Tibial nerve (tissue), 4 donors: ENCODE measurements around the gene PLEKHA3. TPM values are rescaled to one million over a fixed set of nuclear protein-coding genes. Genes with fewer than 3 reads are reported as not detected.

Source experiments
- DNase-seq, 2 donors: peaks; one replicate each; pipeline ENCODE4 v3.0.0-alpha.2; 2019; ENCODE audit warnings: low spot score in 2 of 2
- H3K27ac ChIP-seq, 4 donors: fragments of 200-600 bp; sonication (generic) in 3 of 4; one replicate each; pipeline ENCODE4 v1.5.1; 2017 to 2019; ENCODE audit warnings: mild to moderate bottlenecking in 1 of 4
- H3K27me3 ChIP-seq, 2 donors: fragments of 200-600 bp; sonication (generic) in 1 of 2; one replicate each; pipeline versions ENCODE4 v1.5.1 to v1.6.0; 2017 to 2019
- H3K36me3 ChIP-seq, 3 donors: fragments of 200-600 bp; sonication (generic); one replicate each; pipeline ENCODE4 v1.5.1; 2018 to 2019
- H3K4me1 ChIP-seq, 4 donors: fragments of 200-600 bp; sonication (generic) in 3 of 4; one replicate each; pipeline ENCODE4 v1.5.1; 2017 to 2019
- H3K4me3 ChIP-seq, 4 donors: fragments of 200-600 bp; sonication (generic) in 3 of 4; one replicate each; pipeline ENCODE4 v1.5.1; 2017 to 2019; ENCODE audit warnings: mild to moderate bottlenecking in 1 of 4, moderate library complexity in 1 of 4
- H3K9me3 ChIP-seq, 4 donors: fragments of 200-600 bp; sonication (generic) in 3 of 4; one replicate each; pipeline ENCODE4 v1.5.1; 2017 to 2019
- CTCF ChIP-seq, 5 experiments: fragments of 200-600 bp in 3 of 5; fragments of 450-650 bp in 2 of 5; sonication (generic) in 3 of 5; IDR thresholded peaks; one replicate each; pipeline ENCODE4 v1.5.1; 2016 to 2019; ENCODE audit warnings: antibody characterized with exemption in 5 of 5, mild to moderate bottlenecking in 3 of 5, moderate library complexity in 2 of 5
- EP300 ChIP-seq, 2 donors: sonication (generic); formaldehyde crosslinking; IDR thresholded peaks; one replicate each; pipeline ENCODE4 v1.6.1; 2017; ENCODE audit warnings: antibody characterized with exemption in 2 of 2, mild to moderate bottlenecking in 1 of 2
- POLR2A ChIP-seq, 2 donors: fragments of 450-650 bp; IDR thresholded peaks; one replicate each; pipeline ENCODE4 v1.6.1; 2017; ENCODE audit warnings: antibody characterized with exemption in 2 of 2, mild to moderate bottlenecking in 2 of 2, moderate library complexity in 2 of 2
- WGBS, 2 donors: methylation state at CpG; one replicate each; pipeline ENCODE4 v1.1.5; 2018; 5-methylcytosine and 5-hydroxymethylcytosine counted together
- total RNA-seq, 4 donors: library from RNA; depleted of rRNA; stranded (reverse); fragments of >200 nt; gene quantifications; one replicate each; pipeline ENCODE4 v1.1.0, GENCODE V29; 2016

PLEKHA3 gene
- total RNA-seq, 4 donors from 2014 or later: 7.2 to 14.4 (median 10.4) TPM

GRCh38 chr2:178473373-178473772 is 6.9 kb upstream of the PLEKHA3 start:
- TF ChIP-seq POLR2A (IDR thresholded peaks at IDR 0.05): no peak
- TF ChIP-seq EP300 (IDR thresholded peaks at IDR 0.05): no peak
- no peak for TF ChIP-seq CTCF (IDR thresholded peaks at IDR 0.05)
- Histone ChIP-seq H3K27ac (peak overlapping the region in 1 of 4 donors; percentile 12), H3K27me3 (no peaks in the 10 kb centered on the region), H3K4me3 (no peak overlapping the region), H3K4me1 (peaks cover 0 to 22% (median 0%) of the 10 kb centered on the region in 4 donors), H3K9me3 (no peaks in the 10 kb centered on the region), H3K36me3 (peaks cover 0 to 11% (median 0%) of the 10 kb centered on the region in 3 donors)
- no peak for DNase-seq
- WGBS, 2 donors: 92 to 94% methylated on average over 2 of the region's 2 CpGs

- peaks cover 0 to 8% (median 0%) of the 10 kb centered on the region in 3 donors for H3K36me3 ChIP-seq
- no peak for TF ChIP-seq EP300 (IDR thresholded peaks at IDR 0.05)
- no peak for TF ChIP-seq CTCF (IDR thresholded peaks at IDR 0.05)
- TF ChIP-seq POLR2A (IDR thresholded peaks at IDR 0.05): no peak
- peaks cover 0 to 22% (median 0%) of the 10 kb centered on the region in 4 donors for H3K4me1 ChIP-seq
- no peaks in the 10 kb centered on the region for H3K27me3 ChIP-seq
- 46 to 48% methylated on average over 4 of the region's 4 CpGs for WGBS, 2 donors
- no peaks in the 10 kb centered on the region for H3K9me3 ChIP-seq
- H3K4me3 ChIP-seq: no peak overlapping the region
- no peak for DNase-seq
- peak overlapping the region in 1 of 4 donors; percentile 12 for H3K27ac ChIP-seq
Measured at GRCh38 chr2:178473931-178474330, 6.3 kb upstream of the PLEKHA3 start.

GRCh38 chr2:178474560-178474959 is 5.7 kb upstream of the PLEKHA3 start:
- no peaks in the 10 kb centered on the region for H3K27me3 ChIP-seq
- H3K36me3 ChIP-seq: peaks cover 0 to 1% (median 0%) of the 10 kb centered on the region in 3 donors
- no peak overlapping the region for H3K4me3 ChIP-seq
- no peak overlapping the region for H3K27ac ChIP-seq
- no peaks in the 10 kb centered on the region for H3K9me3 ChIP-seq
- peaks cover 0 to 28% (median 1%) of the 10 kb centered on the region in 4 donors for H3K4me1 ChIP-seq
- WGBS, 2 donors: 96 to 99% methylated on average over 5 of the region's 5 CpGs
- no peak for DNase-seq
- TF ChIP-seq POLR2A (IDR thresholded peaks at IDR 0.05): no peak
- TF ChIP-seq EP300 (IDR thresholded peaks at IDR 0.05): no peak
- no peak for TF ChIP-seq CTCF (IDR thresholded peaks at IDR 0.05)

GRCh38 chr2:178476477-178476876 is 3.8 kb upstream of the PLEKHA3 start:
- Histone ChIP-seq H3K36me3 (no peaks in the 10 kb centered on the region), H3K27me3 (no peaks in the 10 kb centered on the region), H3K27ac (no peak overlapping the region), H3K4me3 (no peak overlapping the region), H3K4me1 (peaks cover 0 to 36% (median 6%) of the 10 kb centered on the region in 4 donors), H3K9me3 (no peaks in the 10 kb centered on the region)
- DNase-seq: no peak
- TF ChIP-seq EP300 (IDR thresholded peaks at IDR 0.05) (no peak), POLR2A (IDR thresholded peaks at IDR 0.05) (no peak), CTCF (IDR thresholded peaks at IDR 0.05) (no peak)

- Histone ChIP-seq H3K9me3 (no peaks in the 10 kb centered on the region), H3K4me1 (peaks cover 0 to 47% (median 17%) of the 10 kb centered on the region in 4 donors)
Measured at GRCh38 chr2:178477443-178478129, 2.7 kb upstream of the PLEKHA3 start.

More at GRCh38 chr2:178477443-178478129, 2.7 kb upstream of the PLEKHA3 start:
- H3K4me3 ChIP-seq: peak overlapping the region; percentile 65 to 79 (median 68)
- H3K27ac ChIP-seq: peak overlapping the region; percentile 94 to 98 (median 98)
- DNase-seq: no peak
- H3K27me3 ChIP-seq: no peaks in the 10 kb centered on the region
- H3K36me3 ChIP-seq: no peaks in the 10 kb centered on the region
- TF ChIP-seq POLR2A (IDR thresholded peaks at IDR 0.05) (no peak), EP300 (IDR thresholded peaks at IDR 0.05) (no peak), CTCF (IDR thresholded peaks at IDR 0.05) (no peak)
- 5 to 7% methylated on average over 3 of the region's 3 CpGs for WGBS, 2 donors
